AG04450 (cell line): Measurements from ENCODE around the gene CST8. TPM values are rescaled to one million over a fixed set of nuclear protein-coding genes. Genes with fewer than 3 reads are reported as not detected.

ENCODE experiments used
- CTCF ChIA-PET: fragments of 300-600, 350-600 bp; formaldehyde crosslinking; extraction: SDS; loops from one replicate; lab custom pipeline; 2022; ENCODE audit warnings: antibody characterized with exemption, inconsistent platforms; lab: Charles Lee
- POLR2A ChIA-PET: fragments of 350-600 bp; formaldehyde crosslinking; extraction: SDS; loops from one replicate; lab custom pipeline; 2021; ENCODE audit warnings: antibody characterized with exemption, inconsistent platforms; lab: Yijun Ruan, JAX
- DNase-seq: peaks from one replicate; pipeline ENCODE4 v3.0.0-alpha.2; 2011; ENCODE audit warnings: low read depth, low spot score
- H3K27ac ChIP-seq: one replicate; pipeline ENCODE4 v1.5.1; 2012; ENCODE audit warnings: low read depth, low read length, control low read depth
- H3K27me3 ChIP-seq: one replicate; pipeline ENCODE4 v1.6.0; 2012; ENCODE audit warnings: low read length; ENCODE audit not compliant: control insufficient read depth, insufficient read depth
- H3K4me3 ChIP-seq: 2 replicates; pipeline ENCODE4 v1.5.1; 2011; ENCODE audit warnings: mild to moderate bottlenecking, low read depth, low read length, control low read depth
- H3K9me3 ChIP-seq: 2 replicates; pipeline ENCODE4 v1.5.1; 2012; ENCODE audit warnings: low read length; ENCODE audit not compliant: control insufficient read depth, insufficient read depth
- polyA plus RNA-seq: library from polyadenylated mRNA; depleted of rRNA; stranded (reverse); fragments of >200 nt; gene quantifications from 2 replicates; pipeline ENCODE4 v1.2.3, GENCODE V29; 2011; rRNA removed
- small RNA-seq: library from RNA; depleted of rRNA; stranded (forward); fragments of <200 nt; gene quantifications from one replicate; pipeline ENCODE3, GENCODE V24; 2012; ENCODE audit warnings: low read depth; ENCODE audit not compliant: insufficient read length
- TF ChIP-seq, protein P1 (sequence below): IDR thresholded peaks from 2 replicates; pipeline ENCODE4 v1.5.1; 2011; ENCODE audit warnings: low read depth, low read length, control low read depth, inconsistent platforms

Gene CST8
- polyA plus RNA-seq, 1 experiment, result not detected

DNA sequence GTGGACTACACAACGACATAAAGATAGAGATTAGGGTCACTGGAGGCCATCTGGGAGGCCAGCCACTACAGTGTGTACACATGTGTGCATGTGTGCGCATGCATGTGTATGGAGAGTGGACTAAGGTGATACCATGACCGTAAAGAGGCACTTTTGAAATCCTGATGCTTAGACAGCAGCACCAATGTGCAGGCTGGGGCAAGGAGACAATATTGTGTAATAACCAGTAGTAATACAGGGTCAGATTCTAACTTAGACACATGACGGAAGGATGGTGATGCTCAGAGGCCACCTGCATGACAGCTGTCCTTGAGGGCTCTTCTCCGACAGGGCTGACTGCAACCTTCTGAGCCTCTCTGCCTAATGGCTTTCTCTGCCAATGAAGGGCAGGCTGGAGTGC, 51.9 kb downstream of the CST8 start:
- no peak overlapping the region for H3K4me3 ChIP-seq
- no peaks in the 10 kb centered on the region; the same call in 1 of the 2 replicates for H3K9me3 ChIP-seq
- TF ChIP-seq, protein P1, sequence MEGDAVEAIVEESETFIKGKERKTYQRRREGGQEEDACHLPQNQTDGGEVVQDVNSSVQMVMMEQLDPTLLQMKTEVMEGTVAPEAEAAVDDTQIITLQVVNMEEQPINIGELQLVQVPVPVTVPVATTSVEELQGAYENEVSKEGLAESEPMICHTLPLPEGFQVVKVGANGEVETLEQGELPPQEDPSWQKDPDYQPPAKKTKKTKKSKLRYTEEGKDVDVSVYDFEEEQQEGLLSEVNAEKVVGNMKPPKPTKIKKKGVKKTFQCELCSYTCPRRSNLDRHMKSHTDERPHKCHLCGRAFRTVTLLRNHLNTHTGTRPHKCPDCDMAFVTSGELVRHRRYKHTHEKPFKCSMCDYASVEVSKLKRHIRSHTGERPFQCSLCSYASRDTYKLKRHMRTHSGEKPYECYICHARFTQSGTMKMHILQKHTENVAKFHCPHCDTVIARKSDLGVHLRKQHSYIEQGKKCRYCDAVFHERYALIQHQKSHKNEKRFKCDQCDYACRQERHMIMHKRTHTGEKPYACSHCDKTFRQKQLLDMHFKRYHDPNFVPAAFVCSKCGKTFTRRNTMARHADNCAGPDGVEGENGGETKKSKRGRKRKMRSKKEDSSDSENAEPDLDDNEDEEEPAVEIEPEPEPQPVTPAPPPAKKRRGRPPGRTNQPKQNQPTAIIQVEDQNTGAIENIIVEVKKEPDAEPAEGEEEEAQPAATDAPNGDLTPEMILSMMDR, result no peak
- no peak for DNase-seq
- ChIA-PET CTCF (no interaction called here), POLR2A (no interaction called here)
- no peaks in the 10 kb centered on the region for H3K27me3 ChIP-seq
- no peak overlapping the region for H3K27ac ChIP-seq

DNA sequence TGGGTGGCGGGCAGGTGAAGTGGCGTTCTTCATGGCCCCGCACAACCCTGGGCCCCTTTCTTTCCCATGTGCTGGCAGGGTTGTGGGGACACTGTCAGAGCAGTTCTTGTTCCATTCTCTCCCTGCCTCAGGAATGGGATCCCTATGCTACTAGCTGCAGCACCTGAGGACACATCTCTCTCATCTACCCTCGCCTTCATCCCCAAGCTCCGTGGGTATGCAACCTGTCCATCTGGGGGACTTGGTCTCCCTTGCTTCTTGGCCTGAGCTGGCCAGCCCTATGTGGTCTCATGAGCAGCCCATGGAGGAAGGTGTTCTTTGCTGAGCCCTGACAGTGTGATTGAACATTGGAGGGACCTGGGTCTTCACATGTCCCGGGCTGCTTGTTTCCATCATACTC, 53.2 kb downstream of the CST8 start:
- TF ChIP-seq, protein P1, result no peak
- peaks cover under 1% of the 10 kb centered on the region for H3K27me3 ChIP-seq
- DNase-seq, result no peak
- CTCF ChIA-PET, result no interaction called here
- POLR2A ChIA-PET, result no interaction called here
- no peak overlapping the region for H3K27ac ChIP-seq
- no peak overlapping the region for H3K4me3 ChIP-seq
- no peaks in the 10 kb centered on the region; the same call in 1 of the 2 replicates for H3K9me3 ChIP-seq

Small RNA genes within 50 kb of the gene (small RNA-seq; reads per million reads assigned to genes)
- gene RF00019, result not detected

Other genes starting within 250 kb of the CST8 start
- gene NXT1, start 140.3 kb upstream of the CST8 start, polyA plus RNA-seq, result 17.9 and 19.5 TPM in 2 replicates
- gene GZF1, start 128.9 kb upstream of the CST8 start, polyA plus RNA-seq, result 14.3 and 17.2 TPM in 2 replicates
- gene NAPB, start 69.6 kb upstream of the CST8 start, polyA plus RNA-seq, result 4.8 and 6.4 TPM in 2 replicates
- not detected in 2 replicates for gene CSTL1, start 51.4 kb upstream of the CST8 start, polyA plus RNA-seq
- not detected in 2 replicates for gene CST11, start 38.2 kb upstream of the CST8 start, polyA plus RNA-seq
- not detected in 2 replicates for gene CST9L, start 77.4 kb downstream of the CST8 start, polyA plus RNA-seq
- gene CST9, start 114.8 kb downstream of the CST8 start, polyA plus RNA-seq, result not detected in 2 replicates
- gene CST3, start 146.8 kb downstream of the CST8 start, polyA plus RNA-seq, result 166 and 273 TPM in 2 replicates
- not detected in 2 replicates for gene CST4, start 197.9 kb downstream of the CST8 start, polyA plus RNA-seq